H1 (cell line): ENCODE results near the gene RRAS2. TPM values are rescaled to one million over a fixed set of nuclear protein-coding genes. Genes with fewer than 3 reads are reported as not detected.

Experiments used
- CTCF ChIA-PET: fragments of 300-600 bp; sonication (Branson Sonifier 250); formaldehyde crosslinking; loops from one replicate; lab custom pipeline; 2021; ENCODE audit not compliant: partially characterized antibody; lab: Charles Lee
- POLR2A ChIA-PET: fragments of 300-600 bp; sonication (Branson Sonifier 250); formaldehyde crosslinking; loops from one replicate; lab custom pipeline; 2021; ENCODE audit warnings: inconsistent platforms; ENCODE audit not compliant: partially characterized antibody; lab: Charles Lee
- DNase-seq, 2 experiments: peaks; one replicate each; pipeline versions ENCODE4 v3.0.0 to v3.0.0-alpha.2; 2010 to 2022; ENCODE audit warnings: low spot score in 2 of 2, low read depth in 1 of 2, mixed read lengths in 1 of 2
- FAIRE-seq: peaks from 2 replicates; lab custom pipeline; 2011; peaks lifted over from hg19 to GRCh38; lab: Jason Lieb, UNC
- H2AFZ ChIP-seq: 2 replicates; pipeline ENCODE4 v1.8.1; 2012; ENCODE audit warnings: low read length, inconsistent platforms
- H2AK5ac ChIP-seq: 2 replicates; pipeline ENCODE4 v1.6.1; 2013; ENCODE audit warnings: low read depth, low read length
- H2BK120ac ChIP-seq: replicated peaks from 2 replicates; pipeline ENCODE3; 2013; ENCODE audit warnings: low read depth, low read length, inconsistent platforms
- H2BK12ac ChIP-seq: 2 replicates; pipeline ENCODE4 v1.6.1; 2013; ENCODE audit warnings: low read depth, low read length
- H2BK15ac ChIP-seq: 2 replicates; pipeline ENCODE4 v1.6.1; 2013; ENCODE audit warnings: low read length
- H2BK20ac ChIP-seq: 2 replicates; pipeline ENCODE4 v1.6.1; 2013; ENCODE audit warnings: low read length
- H2BK5ac ChIP-seq: 2 replicates; pipeline ENCODE4 v1.6.1; 2013; ENCODE audit warnings: low read depth, low read length
- H3K14ac ChIP-seq: 2 replicates; pipeline ENCODE4 v1.6.1; 2013; ENCODE audit warnings: inconsistent platforms; ENCODE audit not compliant: insufficient read length
- H3K18ac ChIP-seq: 2 replicates; pipeline ENCODE4 v1.6.1; 2013; ENCODE audit warnings: low read length; ENCODE audit errors: extremely low read depth
- H3K23ac ChIP-seq: 2 replicates; pipeline ENCODE4 v1.6.1; 2013; ENCODE audit warnings: inconsistent platforms; ENCODE audit not compliant: insufficient read length
- H3K23me2 ChIP-seq: 2 replicates; pipeline ENCODE4 v1.6.1; 2013; ENCODE audit warnings: low read depth, low read length
- H3K27ac ChIP-seq: 2 replicates; pipeline ENCODE4 v1.6.1; 2011; ENCODE audit warnings: low read depth, low read length, inconsistent platforms
- H3K27me3 ChIP-seq, 4 experiments: replicated peaks in 1 of 4; 1 replicate in 1 of 4; 2 replicates in 3 of 4; pipeline versions ENCODE4 v1.6.1 to v1.8.1; 2011 to 2013; ENCODE audit warnings: low read length in 3 of 4, mild to moderate bottlenecking in 3 of 4, inconsistent platforms in 2 of 4, mixed read lengths in 2 of 4, moderate library complexity in 1 of 4; ENCODE audit not compliant: control insufficient read depth in 3 of 4, insufficient read depth in 3 of 4; ENCODE audit errors: extremely low read depth in 1 of 4
- H3K36me3 ChIP-seq, 4 experiments: 2 replicates each; pipeline versions ENCODE4 v1.6.1 to v1.8.1; 2011 to 2013; ENCODE audit warnings: mild to moderate bottlenecking in 4 of 4, low read length in 3 of 4, moderate library complexity in 2 of 4, control low read depth in 1 of 4, inconsistent platforms in 1 of 4; ENCODE audit not compliant: insufficient read depth in 4 of 4, control insufficient read depth in 2 of 4
- H3K4ac ChIP-seq: replicated peaks from 2 replicates; pipeline ENCODE3; 2013; ENCODE audit warnings: low read length, low read depth, mixed read lengths, inconsistent platforms; ENCODE audit not compliant: insufficient read length
- H3K4me1 ChIP-seq, 4 experiments: replicated peaks in 1 of 4; 1 replicate in 1 of 4; 2 replicates in 3 of 4; pipeline versions ENCODE4 v1.6.1 to v1.8.1; 2011 to 2013; ENCODE audit warnings: low read length in 3 of 4, inconsistent platforms in 2 of 4, mixed read lengths in 1 of 4; ENCODE audit not compliant: insufficient read depth in 4 of 4, control insufficient read depth in 3 of 4
- H3K4me2 ChIP-seq, 2 experiments: 2 replicates each; pipeline versions ENCODE4 v1.6.1 to v1.8.1; 2011 to 2013; ENCODE audit warnings: low read depth in 2 of 2, low read length in 2 of 2, control low read depth in 1 of 2, inconsistent platforms in 1 of 2, mild to moderate bottlenecking in 1 of 2; ENCODE audit not compliant: insufficient read depth in 1 of 2
- H3K4me3 ChIP-seq, 4 experiments: fragments of 200-600, 300-600 bp in 1 of 4; sonication (generic), shearing (Covaris generic), sonication (Bioruptor Twin) in 1 of 4; 2 replicates each; pipeline versions ENCODE4 v1.5.1 to v1.8.1; 2011 to 2016; ENCODE audit warnings: low read length in 4 of 4, low read depth in 3 of 4, control low read depth in 2 of 4, inconsistent platforms in 2 of 4, mild to moderate bottlenecking in 2 of 4, mixed read lengths in 1 of 4, moderate library complexity in 1 of 4; ENCODE audit not compliant: insufficient read depth in 2 of 4; ENCODE audit errors: extremely low read depth in 1 of 4
- H3K56ac ChIP-seq: replicated peaks from 2 replicates; pipeline ENCODE3; 2013; ENCODE audit warnings: low read depth, mild to moderate bottlenecking, mixed read lengths, low read length, inconsistent platforms; ENCODE audit not compliant: insufficient read length
- H3K79me1 ChIP-seq: 2 replicates; pipeline ENCODE4 v1.6.1; 2013; ENCODE audit warnings: low read depth, low read length, control low read depth
- H3K79me2 ChIP-seq, 2 experiments: 2 replicates each; pipeline versions ENCODE4 v1.6.1 to v1.8.1; 2012 to 2013; ENCODE audit warnings: low read length in 2 of 2, mild to moderate bottlenecking in 2 of 2, inconsistent platforms in 1 of 2; ENCODE audit not compliant: insufficient read depth in 2 of 2, control insufficient read depth in 1 of 2
- H3K9ac ChIP-seq, 4 experiments: replicated peaks in 1 of 4; 1 replicate in 1 of 4; 2 replicates in 3 of 4; pipeline versions ENCODE4 v1.6.1 to v1.8.1; 2011 to 2013; ENCODE audit warnings: low read depth in 3 of 4, low read length in 3 of 4, control low read depth in 2 of 4, mild to moderate bottlenecking in 2 of 4, moderate library complexity in 2 of 4, inconsistent platforms in 1 of 4; ENCODE audit errors: extremely low read depth in 1 of 4
- H3K9me3 ChIP-seq, 2 experiments: 2 replicates each; pipeline versions ENCODE4 v1.6.1 to v1.8.1; 2012 to 2013; ENCODE audit warnings: mild to moderate bottlenecking in 2 of 2, moderate library complexity in 2 of 2, control low read depth in 1 of 2, inconsistent platforms in 1 of 2, low read depth in 1 of 2, low read length in 1 of 2, mixed read lengths in 1 of 2; ENCODE audit not compliant: insufficient read depth in 2 of 2
- H4K20me1 ChIP-seq, 2 experiments: replicated peaks in 1 of 2; 2 replicates each; pipeline versions ENCODE3 to v1.8.1; 2011 to 2013; ENCODE audit warnings: inconsistent platforms in 2 of 2, low read length in 2 of 2, mild to moderate bottlenecking in 1 of 2; ENCODE audit not compliant: insufficient read depth in 2 of 2, control insufficient read depth in 1 of 2
- H4K5ac ChIP-seq: 2 replicates; pipeline ENCODE4 v1.6.1; 2013; ENCODE audit warnings: low read length, low read depth, mixed read lengths, inconsistent platforms; ENCODE audit not compliant: insufficient read length
- H4K8ac ChIP-seq: 2 replicates; pipeline ENCODE4 v1.8.0; 2013; ENCODE audit warnings: mild to moderate bottlenecking, moderate library complexity, low read length, inconsistent platforms; ENCODE audit not compliant: insufficient read depth; ENCODE audit errors: extremely low read depth
- H4K91ac ChIP-seq: replicated peaks from 2 replicates; pipeline ENCODE3; 2013; ENCODE audit warnings: low read length, mixed read lengths, inconsistent platforms; ENCODE audit not compliant: insufficient read length
- NANOG ChIP-seq: IDR thresholded peaks from 2 replicates; pipeline ENCODE4 v1.6.1; 2011; ENCODE audit warnings: low read length, low read depth, mild to moderate bottlenecking, inconsistent platforms; ENCODE audit not compliant: insufficient read depth, poor library complexity, severe bottlenecking
- TBP ChIP-seq: IDR thresholded peaks from 2 replicates; pipeline ENCODE4 v1.6.1; 2011; ENCODE audit warnings: low read depth, low read length, improper control_type of control experiment
- polyA plus RNA-seq, 7 experiments: library from polyadenylated mRNA; depleted of rRNA in 3 of 7; stranded (reverse) in 5 of 7; unstranded in 2 of 7; fragments of >200 nt in 5 of 7; fragments of 200-250 nt in 2 of 7; gene quantifications; 1 replicate in 5 of 7; 2 replicates in 1 of 7; 4 replicates in 1 of 7; pipeline versions ENCODE4 v1.2.1 to v1.2.3, GENCODE V29; 2011 to 2013; ENCODE audit warnings: missing spikeins in 2 of 7, mixed read lengths in 2 of 7
- total RNA-seq: library from RNA; stranded (reverse); fragmentation: NEBNext Ultra II Directional; extraction: Animal tissue kit (Norgen Biotek cat#: 25700); gene quantifications from 2 replicates; pipeline ENCODE4 v1.2.1, GENCODE V29; 2021

Gene RRAS2
- total and polyA plus RNA-seq, 2 of the 8 experiments (the other 6 are each of a cell fraction or from before 2014, with no cell fraction given): 72.3 to 234 TPM

- Histone ChIP-seq H3K79me1 (no peaks in the 10 kb centered on the region), H3K79me2 (no peaks in the 10 kb centered on the region), H3K4ac (no peak overlapping the region), H3K14ac (no peak overlapping the region)
- POLR2A ChIA-PET: no interaction called here
- DNase-seq: no peak
- no peak for TF ChIP-seq TBP
- no peak for TF ChIP-seq NANOG
- TF ChIP-seq, all 59 proteins: peak for 0
- Histone ChIP-seq H3K4me2 (no peak overlapping the region), H2BK5ac (no peak overlapping the region), H3K23ac (no peak overlapping the region), H3K36me3 (no peaks in the 10 kb centered on the region), H3K56ac (no peak overlapping the region), H4K20me1 (no peaks in the 10 kb centered on the region), H3K4me1 (peaks cover 0 to 9% (median 5%) of the 10 kb centered on the region in 4 experiments; a peak in 3 of 7 replicates), H3K27me3 (peaks cover 0 to 10% (median 3%) of the 10 kb centered on the region in 4 experiments; a peak in 5 of 7 replicates), H3K18ac (no peak overlapping the region), H3K27ac (no peak overlapping the region), H4K91ac (no peak overlapping the region), H4K5ac (no peak overlapping the region), H2BK15ac (no peak overlapping the region), H4K8ac (no peak overlapping the region), H3K9ac (no peak overlapping the region), H2BK12ac (no peak overlapping the region), H3K9me3 (no peaks in the 10 kb centered on the region), H2BK120ac (no peak overlapping the region), H2AFZ (no peak overlapping the region), H2BK20ac (no peak overlapping the region), H2AK5ac (no peak overlapping the region), H3K4me3 (no peak overlapping the region), H3K23me2 (peaks cover under 1% of the 10 kb centered on the region; the same call in 1 of the 2 replicates)
- CTCF ChIA-PET: interaction anchor here (0.6 to 3.6 kb wide), 8 partner anchors 7 to 84 kb away, joined by 3 to 20 read pairs (median 6); no protein-coding TSS in a partner anchor
- FAIRE-seq: no peak
Observed at GRCh38 chr11:14386081-14386480, 27.1 kb upstream of the RRAS2 start.
